DOHH2 (cell line): ENCODE data around the gene ENKUR.
"Not testable (repeated sequence)": the region's sequence is repeated elsewhere in the genome, so short reads cannot be mapped to it uniquely, and the experiment has no call there.

Source experiments
- CTCF ChIP-seq: fragments of 200-600 bp; sonication (generic); IDR thresholded peaks from one replicate; pipeline ENCODE4 v1.5.1; 2014; ENCODE audit warnings: antibody characterized with exemption, mild to moderate bottlenecking, low read depth, low read length; ENCODE audit not compliant: poor library complexity, severe bottlenecking
- EZH2phosphoT487 ChIP-seq: fragments of 200-600 bp; sonication (generic); IDR thresholded peaks from 2 replicates; pipeline ENCODE4 v1.6.1; 2017; ENCODE audit warnings: borderline replicate concordance, mild to moderate bottlenecking, antibody characterized with exemption, low read length, moderate library complexity, mixed read lengths

GRCh38 chr10:24968951-24969350 is 47.0 kb downstream of the ENKUR start:
- not testable (repeated sequence) for TF ChIP-seq CTCF, EZH2phosphoT487
